ENCODE data around the gene OSBPL5. TPM values are rescaled to one million over a fixed set of nuclear protein-coding genes. Genes with fewer than 3 reads are reported as not detected.

The OSBPL5 gene
- polyA plus RNA-seq, 2 of the 4 experiments (the other 2 are of a cell fraction): 1.6 to 4.6 TPM

DNA sequence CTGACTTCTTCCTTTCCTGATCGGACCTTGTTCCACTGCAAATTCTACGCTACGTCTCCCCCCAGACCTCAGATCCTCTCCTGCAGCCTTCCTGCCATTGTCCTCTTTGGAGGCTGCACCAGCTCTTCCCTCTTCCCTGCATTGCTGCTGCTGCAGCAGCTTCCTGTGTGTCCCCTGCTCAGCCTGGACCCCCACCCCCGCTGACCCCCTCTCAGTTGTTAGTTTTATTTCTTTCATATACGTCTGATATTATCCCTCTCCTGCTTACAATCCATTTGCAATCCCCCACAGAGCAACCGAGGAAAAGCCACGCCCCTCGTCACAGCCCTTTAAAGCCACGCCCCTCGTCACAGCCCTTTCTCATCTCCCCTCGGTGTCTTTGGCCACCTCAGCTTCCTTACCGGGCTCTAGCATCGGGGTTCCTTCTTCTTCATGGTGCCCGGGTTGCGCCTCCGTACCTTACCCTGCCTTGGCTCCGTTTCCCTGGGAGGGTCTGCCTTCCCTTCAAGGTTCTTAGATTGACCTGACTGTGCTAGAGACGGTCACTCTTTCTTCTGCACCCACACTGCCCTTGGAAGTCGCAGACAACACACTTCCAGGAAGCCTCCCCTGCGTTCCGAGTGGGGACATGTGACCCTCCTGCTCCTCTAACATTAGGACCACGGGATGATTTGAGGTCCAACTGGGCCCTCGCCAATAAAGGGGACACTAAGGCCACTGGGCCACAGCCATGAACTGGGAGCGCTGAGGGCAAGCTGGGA, 48.7 kb upstream of the OSBPL5 start:
- POLR2A ChIA-PET: no interaction called here

GRCh38 chr11:3208272-3208671, 43.2 kb upstream of the OSBPL5 start:
- H3K4me2 ChIP-seq: no peak overlapping the region
- DNase-seq (ENCODE audit: low read depth in 1 of 2, low spot score in 1 of 2) (no peak), FAIRE-seq (no peak), ATAC-seq (no peak)
- no peak for TF ChIP-seq NPAS2 (CRISPR knock-in tag; IDR thresholded peaks at IDR 0.05; ENCODE audit: borderline replicate concordance)
- TF ChIP-seq JUN (IDR thresholded peaks at IDR 0.05): no peak
- no peak for TF ChIP-seq HDAC2 (IDR thresholded peaks at IDR 0.05)
- no peak for TF ChIP-seq RNF2 (IDR thresholded peaks at IDR 0.05; ENCODE audit: borderline replicate concordance, low read depth)
- no peak for TF ChIP-seq ESRRA (IDR thresholded peaks at IDR 0.05; ENCODE audit: borderline replicate concordance, low read length)
- no peak for TF ChIP-seq BCL3 (IDR thresholded peaks at IDR 0.05)
- no peak for TF ChIP-seq MYC (IDR thresholded peaks at IDR 0.05; ENCODE audit: borderline replicate concordance, low read length)
- no peak for TF ChIP-seq ZNF302 (CRISPR knock-in tag; IDR thresholded peaks at IDR 0.05)
- TF ChIP-seq CBX8 (IDR thresholded peaks at IDR 0.05): no peak
- no peak for TF ChIP-seq HES2 (IDR thresholded peaks at IDR 0.05)
- no peak for TF ChIP-seq ZSCAN20 (CRISPR knock-in tag; IDR thresholded peaks at IDR 0.05)
- TF ChIP-seq JUNB (IDR thresholded peaks at IDR 0.05): no peak
- TF ChIP-seq NR3C1 (IDR thresholded peaks at IDR 0.05): no peak
- no peak for TF ChIP-seq FOSB (CRISPR knock-in tag; IDR thresholded peaks at IDR 0.05)
- TF ChIP-seq MAZ (IDR thresholded peaks at IDR 0.05; ENCODE audit: borderline replicate concordance, low read depth, low read length): no peak
- no peak for TF ChIP-seq EHF (CRISPR knock-in tag; IDR thresholded peaks at IDR 0.05)
- TF ChIP-seq KDM5A (IDR thresholded peaks at IDR 0.05): no peak
- H3K9me3 ChIP-seq: peaks cover 6% of the 10 kb centered on the region; the same call in 2 of the 3 replicates
- WGBS (ENCODE audit: missing lambda C conversion rate): 55% methylated on average over 6 of the region's 6 CpGs
- no peak overlapping the region for H3K4me3 ChIP-seq
- no peak overlapping the region for H3K27ac ChIP-seq
- H3K4me1 ChIP-seq: no peaks in the 10 kb centered on the region; the same call in 2 of the 3 replicates
- POLR2A ChIA-PET: no interaction called here
- CTCF ChIA-PET: interaction anchor here (0.7 to 1.9 kb wide), 7 partner anchors 8 to 675 kb away, joined by 3 to 5 read pairs (median 3); no protein-coding TSS in a partner anchor

More for the DNA sequence above, 48.7 kb upstream of the OSBPL5 start:
- Histone ChIP-seq H3K9me3 (peaks cover 6% of the 10 kb centered on the region; the same call in 2 of the 3 replicates), H3K27ac (no peak overlapping the region), H3K4me2 (no peak overlapping the region), H3K4me3 (no peak overlapping the region), H3K4me1 (peaks cover 5% of the 10 kb centered on the region; the same call in 1 of the 3 replicates)
- DNase-seq (ENCODE audit: low read depth in 1 of 2, low spot score in 1 of 2) (no peak), FAIRE-seq (no peak), ATAC-seq (no peak)
- CTCF ChIA-PET: interaction anchor here (3.6 kb wide), 1 partner anchor 123 kb away, joined by 19 read pairs; no protein-coding TSS in a partner anchor
- 45% methylated on average over 22 of the region's 24 CpGs for WGBS (ENCODE audit: missing lambda C conversion rate)
- no peak for TF ChIP-seq POLR2A (IDR thresholded peaks at IDR 0.05; ENCODE audit: low read length)
- no peak for TF ChIP-seq EP300 (IDR thresholded peaks at IDR 0.05)
- no peak for TF ChIP-seq FOXS1 (CRISPR knock-in tag; IDR thresholded peaks at IDR 0.05)
- no peak for TF ChIP-seq TP53 (CRISPR knock-in tag; IDR thresholded peaks at IDR 0.05)
- no peak for TF ChIP-seq FOSL2 (IDR thresholded peaks at IDR 0.05)
- no peak for TF ChIP-seq FOSL2 (CRISPR knock-in tag; IDR thresholded peaks at IDR 0.05)
- TF ChIP-seq CHD2 (IDR thresholded peaks at IDR 0.05; ENCODE audit: low read length, partially characterized antibody): no peak
- TF ChIP-seq MAZ (IDR thresholded peaks at IDR 0.05; ENCODE audit: borderline replicate concordance, low read depth, low read length): no peak
- TF ChIP-seq, protein P1, sequence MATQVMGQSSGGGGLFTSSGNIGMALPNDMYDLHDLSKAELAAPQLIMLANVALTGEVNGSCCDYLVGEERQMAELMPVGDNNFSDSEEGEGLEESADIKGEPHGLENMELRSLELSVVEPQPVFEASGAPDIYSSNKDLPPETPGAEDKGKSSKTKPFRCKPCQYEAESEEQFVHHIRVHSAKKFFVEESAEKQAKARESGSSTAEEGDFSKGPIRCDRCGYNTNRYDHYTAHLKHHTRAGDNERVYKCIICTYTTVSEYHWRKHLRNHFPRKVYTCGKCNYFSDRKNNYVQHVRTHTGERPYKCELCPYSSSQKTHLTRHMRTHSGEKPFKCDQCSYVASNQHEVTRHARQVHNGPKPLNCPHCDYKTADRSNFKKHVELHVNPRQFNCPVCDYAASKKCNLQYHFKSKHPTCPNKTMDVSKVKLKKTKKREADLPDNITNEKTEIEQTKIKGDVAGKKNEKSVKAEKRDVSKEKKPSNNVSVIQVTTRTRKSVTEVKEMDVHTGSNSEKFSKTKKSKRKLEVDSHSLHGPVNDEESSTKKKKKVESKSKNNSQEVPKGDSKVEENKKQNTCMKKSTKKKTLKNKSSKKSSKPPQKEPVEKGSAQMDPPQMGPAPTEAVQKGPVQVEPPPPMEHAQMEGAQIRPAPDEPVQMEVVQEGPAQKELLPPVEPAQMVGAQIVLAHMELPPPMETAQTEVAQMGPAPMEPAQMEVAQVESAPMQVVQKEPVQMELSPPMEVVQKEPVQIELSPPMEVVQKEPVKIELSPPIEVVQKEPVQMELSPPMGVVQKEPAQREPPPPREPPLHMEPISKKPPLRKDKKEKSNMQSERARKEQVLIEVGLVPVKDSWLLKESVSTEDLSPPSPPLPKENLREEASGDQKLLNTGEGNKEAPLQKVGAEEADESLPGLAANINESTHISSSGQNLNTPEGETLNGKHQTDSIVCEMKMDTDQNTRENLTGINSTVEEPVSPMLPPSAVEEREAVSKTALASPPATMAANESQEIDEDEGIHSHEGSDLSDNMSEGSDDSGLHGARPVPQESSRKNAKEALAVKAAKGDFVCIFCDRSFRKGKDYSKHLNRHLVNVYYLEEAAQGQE (IDR thresholded peaks at IDR 0.05): no peak
- no peak for TF ChIP-seq MAFK (IDR thresholded peaks at IDR 0.05; ENCODE audit: partially characterized antibody)
- no peak for TF ChIP-seq MAX (IDR thresholded peaks at IDR 0.05)
- no peak for TF ChIP-seq NFE2L2 (conservative IDR thresholded peaks at IDR 0.05; ENCODE audit: low read length)
- no peak for TF ChIP-seq KDM5A (IDR thresholded peaks at IDR 0.05)
- TF ChIP-seq USF2 (IDR thresholded peaks at IDR 0.05): no peak
- no peak for TF ChIP-seq HOXB5 (CRISPR knock-in tag; IDR thresholded peaks at IDR 0.05)
- TF ChIP-seq EHF (CRISPR knock-in tag; IDR thresholded peaks at IDR 0.05): no peak
- no peak for TF ChIP-seq RFX5 (IDR thresholded peaks at IDR 0.05)
- TF ChIP-seq HOXB13 (CRISPR knock-in tag; IDR thresholded peaks at IDR 0.05; ENCODE audit: low read depth): no peak
- TF ChIP-seq KDM1A (IDR thresholded peaks at IDR 0.05; ENCODE audit: low read depth): no peak
- TF ChIP-seq EHMT2 (IDR thresholded peaks at IDR 0.05; ENCODE audit: low read depth): no peak
